ENCODE results near the gene ARL15.

The ARL15 gene

GRCh38 chr5:54217826-54218503 lies 92.4 kb downstream of the ARL15 start:
- Histone ChIP-seq H4K20me1 (peaks cover 100% of the 10 kb centered on the region), H3K4me1 (0 out of 2 replicates have a peak, but pooled peaks cover under 1% of the 10 kb centered on the region), H3K4me3 (no peak overlapping the region), H3K27me3 (no peaks in the 10 kb centered on the region), H3K9ac (no peak overlapping the region), H3K9me3 (no peaks in the 10 kb centered on the region), H3K4me2 (no peak overlapping the region), H3K36me3 (no peaks in the 10 kb centered on the region), H3K27ac (no peak overlapping the region)
- TF ChIP-seq Cebpa-rat (IDR thresholded peaks at IDR 0.05): no peak

- Histone ChIP-seq H3K9ac (no peak overlapping the region), H3K4me3 (no peak overlapping the region), H3K9me3 (no peaks in the 10 kb centered on the region), H3K27ac (no peak overlapping the region), H3K4me1 (0 out of 2 replicates have a peak, but pooled peaks cover 9% of the 10 kb centered on the region), H3K4me2 (no peak overlapping the region), H3K27me3 (no peaks in the 10 kb centered on the region), H3K36me3 (no peaks in the 10 kb centered on the region), H4K20me1 (peaks cover 98% of the 10 kb centered on the region)
- no peak for TF ChIP-seq Cebpa-rat (IDR thresholded peaks at IDR 0.05)
Measured at GRCh38 chr5:54215233-54215736, 95.1 kb downstream of the ARL15 start.

GRCh38 chr5:54214722-54215121 lies 95.7 kb downstream of the ARL15 start:
- no peak overlapping the region for H3K4me3 ChIP-seq
- H4K20me1 ChIP-seq: peaks cover 98% of the 10 kb centered on the region
- H3K9ac ChIP-seq: no peak overlapping the region
- no peak for TF ChIP-seq Cebpa-rat (IDR thresholded peaks at IDR 0.05)
- no peaks in the 10 kb centered on the region for H3K27me3 ChIP-seq
- H3K27ac ChIP-seq: no peak overlapping the region
- H3K4me2 ChIP-seq: no peak overlapping the region
- H3K9me3 ChIP-seq: no peaks in the 10 kb centered on the region
- H3K4me1 ChIP-seq: 0 out of 2 replicates have a peak, but pooled peaks cover 9% of the 10 kb centered on the region
- H3K36me3 ChIP-seq: no peaks in the 10 kb centered on the region

GRCh38 chr5:54212331-54212730 lies 98.0 kb downstream of the ARL15 start:
- Histone ChIP-seq H3K27me3 (no peaks in the 10 kb centered on the region), H3K4me1 (0 out of 2 replicates have a peak, but pooled peaks cover 9% of the 10 kb centered on the region)

GRCh38 chr5:54211912-54212311 lies 98.5 kb downstream of the ARL15 start:
- Histone ChIP-seq H3K36me3 (no peaks in the 10 kb centered on the region), H3K27ac (no peak overlapping the region), H3K27me3 (no peaks in the 10 kb centered on the region), H4K20me1 (peaks cover 98% of the 10 kb centered on the region), H3K9me3 (no peaks in the 10 kb centered on the region), H3K4me3 (no peak overlapping the region), H3K4me2 (no peak overlapping the region), H3K4me1 (0 out of 2 replicates have a peak, but pooled peaks cover 9% of the 10 kb centered on the region), H3K9ac (no peak overlapping the region)
- no peak for TF ChIP-seq Cebpa-rat (IDR thresholded peaks at IDR 0.05)

More at GRCh38 chr5:54212331-54212730, 98.0 kb downstream of the ARL15 start:
- H3K27ac ChIP-seq: no peak overlapping the region
- no peak overlapping the region for H3K4me2 ChIP-seq
- H3K36me3 ChIP-seq: no peaks in the 10 kb centered on the region
- TF ChIP-seq Cebpa-rat (IDR thresholded peaks at IDR 0.05): no peak
- no peaks in the 10 kb centered on the region for H3K9me3 ChIP-seq
- H3K4me3 ChIP-seq: no peak overlapping the region
- no peak overlapping the region for H3K9ac ChIP-seq
- peaks cover 98% of the 10 kb centered on the region for H4K20me1 ChIP-seq

- H3K36me3 ChIP-seq: no peaks in the 10 kb centered on the region
- TF ChIP-seq Cebpa-rat (IDR thresholded peaks at IDR 0.05): no peak
- H3K4me3 ChIP-seq: no peak overlapping the region
- 0 out of 2 replicates have a peak, but pooled peaks cover 5% of the 10 kb centered on the region for H3K4me1 ChIP-seq
- H3K27me3 ChIP-seq: no peaks in the 10 kb centered on the region
- H3K27ac ChIP-seq: no peak overlapping the region
- no peaks in the 10 kb centered on the region for H3K9me3 ChIP-seq
- no peak overlapping the region for H3K4me2 ChIP-seq
- H4K20me1 ChIP-seq: peaks cover 68% of the 10 kb centered on the region
- H3K9ac ChIP-seq: no peak overlapping the region
Measured at GRCh38 chr5:54207566-54207965, 102.8 kb downstream of the ARL15 start.

- H3K27ac ChIP-seq: no peak overlapping the region
- H4K20me1 ChIP-seq: peaks cover 60% of the 10 kb centered on the region
- H3K9ac ChIP-seq: no peak overlapping the region
- TF ChIP-seq Cebpa-rat (IDR thresholded peaks at IDR 0.05): no peak
- no peaks in the 10 kb centered on the region for H3K36me3 ChIP-seq
- no peaks in the 10 kb centered on the region for H3K4me1 ChIP-seq
- H3K27me3 ChIP-seq: no peaks in the 10 kb centered on the region
- no peak overlapping the region for H3K4me2 ChIP-seq
- H3K4me3 ChIP-seq: no peak overlapping the region
- H3K9me3 ChIP-seq: peaks cover 4% of the 10 kb centered on the region; the same call in 1 of the 2 replicates
Measured at GRCh38 chr5:54206580-54207229, 103.7 kb downstream of the ARL15 start.

GRCh38 chr5:54205918-54206317 lies 104.5 kb downstream of the ARL15 start:
- Histone ChIP-seq H3K4me3 (no peak overlapping the region), H3K4me2 (no peak overlapping the region)
- no peak for TF ChIP-seq Cebpa-rat (IDR thresholded peaks at IDR 0.05)

GRCh38 chr5:54205453-54205852 lies 104.9 kb downstream of the ARL15 start:
- H4K20me1 ChIP-seq: peaks cover 48% of the 10 kb centered on the region

More at GRCh38 chr5:54205918-54206317, 104.5 kb downstream of the ARL15 start:
- Histone ChIP-seq H3K9me3 (peaks cover 12% of the 10 kb centered on the region; the same call in 1 of the 2 replicates), H3K9ac (no peak overlapping the region), H3K36me3 (no peaks in the 10 kb centered on the region), H3K27me3 (no peaks in the 10 kb centered on the region), H3K27ac (no peak overlapping the region), H4K20me1 (peaks cover 53% of the 10 kb centered on the region), H3K4me1 (no peaks in the 10 kb centered on the region)

GRCh38 chr5:54197018-54197417 lies 113.4 kb downstream of the ARL15 start:
- no peaks in the 10 kb centered on the region for H3K27me3 ChIP-seq
- H3K27ac ChIP-seq: no peak overlapping the region
- H4K20me1 ChIP-seq: peaks cover 21% of the 10 kb centered on the region; the same call in 1 of the 2 replicates
- TF ChIP-seq Cebpa-rat (IDR thresholded peaks at IDR 0.05): no peak
- H3K36me3 ChIP-seq: no peaks in the 10 kb centered on the region
- H3K4me2 ChIP-seq: no peak overlapping the region
- H3K4me1 ChIP-seq: no peaks in the 10 kb centered on the region
- no peak overlapping the region for H3K4me3 ChIP-seq
- peaks cover 14% of the 10 kb centered on the region for H3K9me3 ChIP-seq
- no peak overlapping the region for H3K9ac ChIP-seq

More at GRCh38 chr5:54205453-54205852, 104.9 kb downstream of the ARL15 start:
- H3K9ac ChIP-seq: no peak overlapping the region
- H3K27me3 ChIP-seq: no peaks in the 10 kb centered on the region
- no peak overlapping the region for H3K4me2 ChIP-seq
- no peaks in the 10 kb centered on the region for H3K36me3 ChIP-seq
- H3K4me1 ChIP-seq: no peaks in the 10 kb centered on the region
- no peak for TF ChIP-seq Cebpa-rat (IDR thresholded peaks at IDR 0.05)
- H3K27ac ChIP-seq: no peak overlapping the region
- peaks cover 14% of the 10 kb centered on the region for H3K9me3 ChIP-seq
- no peak overlapping the region for H3K4me3 ChIP-seq

Measured in BLaER1 (cell line).